PC-9 (cell line): ENCODE data around the gene MEPE.

Experiments used
- CTCF ChIP-seq: fragments of 200-600 bp; sonication (generic); conservative IDR thresholded peaks from 2 replicates; pipeline ENCODE4 v1.6.1; 2017; ENCODE audit warnings: mixed run types, antibody characterized with exemption, mild to moderate bottlenecking, moderate library complexity
- EZH2 ChIP-seq: fragments of 200-600 bp; sonication (generic); IDR thresholded peaks from 2 replicates; pipeline ENCODE4 v1.8.0; 2017; ENCODE audit warnings: antibody characterized with exemption, low read depth

- TF ChIP-seq CTCF = no peak
- no peak for TF ChIP-seq EZH2
These were observed 24.0 kb downstream of the MEPE start for GRCh38 chr4:87856816-87857215.
